OCI-LY7 (cell line): Measurements from ENCODE around the gene MAP3K20. TPM values are rescaled to one million over a fixed set of nuclear protein-coding genes. Genes with fewer than 3 reads are reported as not detected.
A peak's percentile ranks its signal among the peaks of the same experiment; 100 is the strongest.

Experiments used
- Bru-seq: library from RNA; stranded (reverse); fragments of 400-500 nt; gene quantifications from one replicate; lab custom pipeline; 2021; lab: Mats Ljungman, UMichigan
- BruChase-seq, 2 experiments: library from RNA; stranded (reverse); fragments of 400-500 nt; gene quantifications; one replicate each; lab custom pipeline; 2021; lab: Mats Ljungman, UMichigan
- BruUV-seq: library from RNA; stranded (reverse); fragments of 400-500 nt; replicated peaks from 2 replicates; lab custom pipeline; 2021; lab: Mats Ljungman, UMichigan
- CTCF ChIA-PET: fragments of 300-600 bp; sonication (Branson Sonifier 250); formaldehyde crosslinking; loops from one replicate; lab custom pipeline; 2022; ENCODE audit warnings: antibody characterized with exemption; ENCODE audit not compliant: unreplicated experiment; lab: Charles Lee
- POLR2A ChIA-PET: fragments of 300-600 bp; sonication (Branson Sonifier 250); formaldehyde crosslinking; loops from one replicate; lab custom pipeline; 2022; ENCODE audit warnings: antibody characterized with exemption; lab: Charles Lee
- DNase-seq: peaks from one replicate; pipeline ENCODE4 v3.0.0-alpha.2; 2015; ENCODE audit warnings: low spot score
- H2AFZ ChIP-seq: fragments of 200-600 bp; sonication (generic), shearing (Covaris generic); 2 replicates; pipeline ENCODE4 v1.6.1; 2014; ENCODE audit warnings: mild to moderate bottlenecking, antibody characterized with exemption, low read length, moderate library complexity
- H3K27ac ChIP-seq: fragments of 200-600 bp; sonication (generic); 2 replicates; pipeline ENCODE4 v1.5.1; 2014; ENCODE audit warnings: mixed run types, low read depth, mild to moderate bottlenecking, moderate library complexity, low read length, inconsistent platforms; ENCODE audit not compliant: poor library complexity, severe bottlenecking
- H3K36me3 ChIP-seq: fragments of 200-600 bp; sonication (generic); 2 replicates; pipeline ENCODE4 v1.6.1; 2014; ENCODE audit warnings: mild to moderate bottlenecking, antibody characterized with exemption, low read length, moderate library complexity, mixed read lengths; ENCODE audit not compliant: insufficient read depth
- H3K4me1 ChIP-seq: fragments of 200-600 bp; sonication (generic); 2 replicates; pipeline ENCODE4 v1.5.1; 2014; ENCODE audit warnings: mild to moderate bottlenecking, low read length; ENCODE audit not compliant: insufficient read depth, poor library complexity, severe bottlenecking
- H3K4me2 ChIP-seq: fragments of 200-600 bp; sonication (generic); 2 replicates; pipeline ENCODE4 v1.6.1; 2014; ENCODE audit warnings: mild to moderate bottlenecking, low read length
- H3K4me3 ChIP-seq: fragments of 200-600 bp; sonication (generic); 2 replicates; pipeline ENCODE4 v1.5.1; 2014; ENCODE audit warnings: mild to moderate bottlenecking, low read depth, low read length; ENCODE audit not compliant: poor library complexity, severe bottlenecking
- H3K79me2 ChIP-seq: fragments of 200-600 bp; sonication (generic); 2 replicates; pipeline ENCODE4 v1.6.1; 2016; ENCODE audit warnings: low read depth, mild to moderate bottlenecking, low read length, moderate library complexity, mixed read lengths; ENCODE audit not compliant: insufficient read depth
- H3K9me2 ChIP-seq: fragments of 200-600 bp; sonication (generic); 2 replicates; pipeline ENCODE4 v1.6.1; 2016; ENCODE audit warnings: mild to moderate bottlenecking, low read length, mixed read lengths; ENCODE audit not compliant: insufficient read depth
- H3K9me3 ChIP-seq: fragments of 200-600 bp; sonication (generic); 2 replicates; pipeline ENCODE4 v1.6.1; 2014; ENCODE audit warnings: mild to moderate bottlenecking, mixed run types, low read length, mixed read lengths
- H4K20me1 ChIP-seq: fragments of 200-600 bp; sonication (generic); 2 replicates; pipeline ENCODE4 v1.6.1; 2014; ENCODE audit warnings: mild to moderate bottlenecking, antibody characterized with exemption, low read length, moderate library complexity, mixed read lengths; ENCODE audit not compliant: insufficient read depth
- EZH2phosphoT487 ChIP-seq: fragments of 200-600 bp; sonication (generic); IDR thresholded peaks from 2 replicates; pipeline ENCODE4 v1.6.1; 2018; ENCODE audit warnings: low read depth, borderline replicate concordance, mild to moderate bottlenecking, mixed run types, antibody characterized with exemption, low read length, moderate library complexity, mixed read lengths
- intact Hi-C: fragments of 100-400 bp; cut with micrococcal nuclease; formaldehyde crosslinking; loops from one replicate; pipeline ENCODE4 v1.10.0; 2022; ENCODE audit not compliant: unreplicated experiment
- long read RNA-seq: library from polyadenylated mRNA; stranded (forward); transcript quantifications from one replicate; pipeline ENCODE4 v2.0.0, GENCODE V29; 2022
- total RNA-seq, 2 experiments: library from RNA; depleted of rRNA in 1 of 2; stranded (reverse); fragments of >200 nt in 1 of 2; shearing (Covaris generic) in 1 of 2; gene quantifications; 2 replicates each; pipeline ENCODE4 v1.2.3, GENCODE V29; 2014 to 2022
- TF ChIP-seq, protein P1 (sequence below): fragments of 200-600 bp; sonication (generic); conservative IDR thresholded peaks from 2 replicates; pipeline ENCODE4 v1.5.1; 2014; ENCODE audit warnings: mild to moderate bottlenecking, antibody characterized with exemption, low read length, moderate library complexity, mixed read lengths

MAP3K20 gene
- 8.2 and 9.1 TPM in 2 replicates for total RNA-seq (2014; rRNA removed; shearing (Covaris generic))
- 17.3 and 17.9 TPM in 2 replicates for total RNA-seq (2022)
- Bru-seq, nascent RNA = percentile 69 among the genes with signal in this experiment
- BruChase-seq, experiment 1, labeled RNA remaining after a 6-hour chase = percentile 60 among the genes with signal in this experiment
- BruChase-seq, experiment 2, labeled RNA remaining after a 2-hour chase = percentile 62 among the genes with signal in this experiment
- long read RNA-seq, full-length matches to known transcripts = 16 of 24 reads
- long read RNA-seq, partial matches to known transcripts = 1 of 24 reads
- long read RNA-seq, other reads (novel, unspliced or antisense) = 7 of 24 reads

DNA sequence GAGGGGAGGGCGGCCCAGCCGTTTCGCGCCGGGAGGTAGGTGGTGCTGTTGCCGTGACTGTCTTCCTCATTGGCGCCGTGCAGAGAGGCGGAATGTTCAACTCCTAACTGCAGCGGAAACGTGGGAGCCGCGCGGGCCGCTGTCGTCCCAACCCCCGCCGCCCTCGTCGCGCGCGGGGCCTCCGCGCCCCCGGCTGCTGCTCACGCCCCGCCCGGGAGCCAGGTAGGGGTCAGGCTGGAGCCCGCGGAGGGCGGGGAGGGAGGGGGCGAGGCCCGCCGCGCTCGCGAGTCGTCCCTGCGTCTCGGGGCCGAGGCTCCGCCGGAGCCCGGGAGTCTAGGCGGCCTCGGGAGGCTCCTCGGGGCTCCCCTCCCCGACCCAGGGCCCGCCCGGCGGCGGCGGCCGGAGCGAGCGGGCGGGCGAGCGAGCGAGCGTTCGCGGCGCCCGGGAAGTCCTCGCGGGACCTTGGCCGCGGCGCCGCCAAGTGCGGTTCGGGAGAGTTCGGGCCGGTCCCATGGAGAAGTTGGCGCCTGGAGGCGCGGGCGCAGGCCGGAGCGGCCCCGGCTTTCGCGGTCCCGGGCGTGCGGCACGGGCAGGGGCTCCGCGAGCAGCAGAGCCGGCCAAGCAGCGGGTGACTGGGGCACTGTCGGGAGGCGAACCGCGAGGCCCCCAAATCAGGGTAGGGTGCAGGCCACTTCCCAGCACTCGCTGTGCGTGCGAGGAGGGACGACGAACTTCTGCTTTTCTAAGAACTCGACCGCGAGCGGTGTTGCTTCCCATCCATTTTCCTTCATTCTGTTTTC, at the start of gene MAP3K20:
Gene MAP3K20 (plus strand): TSS at position 66 of the 800 bp plus-strand sequence. CDS start 15,186 bp downstream, outside the sequence.
- intact Hi-C loops = loop anchor here (5.0 kb wide), 2 partner anchors 136 to 276 kb away; partner anchors contain the start of gene CDCA7
- peaks cover 18% of the 10 kb centered on the region; the same call in 1 of the 2 replicates for H3K79me2 ChIP-seq
- H3K9me3 ChIP-seq = no peaks in the 10 kb centered on the region
- no peaks in the 10 kb centered on the region for H3K9me2 ChIP-seq
- H3K4me1 ChIP-seq = peaks cover 14% of the 10 kb centered on the region
- POLR2A ChIA-PET = no interaction called here
- H3K4me2 ChIP-seq = peak within 1 kb of the TSS; percentile 97
- no TSS peak for BruUV-seq
- TF ChIP-seq, protein P1, sequence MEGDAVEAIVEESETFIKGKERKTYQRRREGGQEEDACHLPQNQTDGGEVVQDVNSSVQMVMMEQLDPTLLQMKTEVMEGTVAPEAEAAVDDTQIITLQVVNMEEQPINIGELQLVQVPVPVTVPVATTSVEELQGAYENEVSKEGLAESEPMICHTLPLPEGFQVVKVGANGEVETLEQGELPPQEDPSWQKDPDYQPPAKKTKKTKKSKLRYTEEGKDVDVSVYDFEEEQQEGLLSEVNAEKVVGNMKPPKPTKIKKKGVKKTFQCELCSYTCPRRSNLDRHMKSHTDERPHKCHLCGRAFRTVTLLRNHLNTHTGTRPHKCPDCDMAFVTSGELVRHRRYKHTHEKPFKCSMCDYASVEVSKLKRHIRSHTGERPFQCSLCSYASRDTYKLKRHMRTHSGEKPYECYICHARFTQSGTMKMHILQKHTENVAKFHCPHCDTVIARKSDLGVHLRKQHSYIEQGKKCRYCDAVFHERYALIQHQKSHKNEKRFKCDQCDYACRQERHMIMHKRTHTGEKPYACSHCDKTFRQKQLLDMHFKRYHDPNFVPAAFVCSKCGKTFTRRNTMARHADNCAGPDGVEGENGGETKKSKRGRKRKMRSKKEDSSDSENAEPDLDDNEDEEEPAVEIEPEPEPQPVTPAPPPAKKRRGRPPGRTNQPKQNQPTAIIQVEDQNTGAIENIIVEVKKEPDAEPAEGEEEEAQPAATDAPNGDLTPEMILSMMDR = peak; percentile 61
- no peak for TF ChIP-seq EZH2phosphoT487
- no peaks in the 10 kb centered on the region for H4K20me1 ChIP-seq
- H3K36me3 ChIP-seq = no peaks in the 10 kb centered on the region
- H3K4me3 ChIP-seq = peak within 1 kb of the TSS; percentile 76
- DNase-seq = peak; percentile 78
- H2AFZ ChIP-seq = peak within 1 kb of the TSS; percentile 99
- H3K27ac ChIP-seq = peak within 1 kb of the TSS; percentile 39
- CTCF ChIA-PET = interaction anchor here (1.4 kb wide), 1 partner anchor 18 kb away, joined by 5 read pairs; no protein-coding TSS in a partner anchor

DNA sequence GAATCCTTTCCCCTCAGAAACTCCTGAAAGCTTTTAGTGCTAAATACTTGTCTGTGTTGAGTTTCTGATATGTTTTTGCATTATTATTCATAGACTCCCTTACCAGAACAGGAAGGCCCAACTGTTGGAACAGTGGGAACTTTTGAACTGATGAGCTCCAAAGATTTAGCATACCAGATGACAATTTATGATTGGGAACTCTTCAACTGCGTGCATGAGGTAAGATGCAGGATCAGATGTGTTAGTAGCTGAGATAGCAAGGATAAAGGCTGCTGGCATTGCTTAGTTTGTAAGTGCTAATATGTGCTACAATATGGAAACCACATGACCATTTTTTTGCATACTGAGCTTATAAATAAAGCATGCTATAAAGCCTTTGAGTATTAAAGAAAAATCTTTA, 49.2 kb upstream of the MAP3K20 start:
- intact Hi-C loops = loop anchor here (2.0 to 5.0 kb wide), 3 partner anchors 326 to 1316 kb away; partner anchors contain the start of gene CDCA7
- no TSS peak for BruUV-seq
- H3K4me1 ChIP-seq = no peaks in the 10 kb centered on the region

More for the DNA sequence above, 49.2 kb upstream of the MAP3K20 start:
- no peak overlapping the region for H3K27ac ChIP-seq
- H4K20me1 ChIP-seq = no peaks in the 10 kb centered on the region
- H3K79me2 ChIP-seq = no peaks in the 10 kb centered on the region
- CTCF ChIA-PET = interaction anchor here (1.2 kb wide), 1 partner anchor 183 kb away, joined by 5 read pairs; no protein-coding TSS in a partner anchor
- POLR2A ChIA-PET = interaction anchor here (0.5 to 2.2 kb wide), 6 partner anchors 20 to 265 kb away, joined by 3 to 10 read pairs (median 4); no protein-coding TSS in a partner anchor
- no peak overlapping the region for H3K4me3 ChIP-seq
- no peaks in the 10 kb centered on the region for H3K9me2 ChIP-seq
- H2AFZ ChIP-seq = no peak overlapping the region
- H3K4me2 ChIP-seq = no peak overlapping the region
- no peak for DNase-seq
- no peaks in the 10 kb centered on the region for H3K9me3 ChIP-seq
- no peaks in the 10 kb centered on the region for H3K36me3 ChIP-seq
- TF ChIP-seq EZH2phosphoT487 = no peak
- TF ChIP-seq, protein P1 = no peak
